H4 (cell line): ENCODE results near the gene IGF2BP1. TPM values are rescaled to one million over a fixed set of nuclear protein-coding genes. Genes with fewer than 3 reads are reported as not detected.
A peak's percentile ranks its signal among the peaks of the same experiment; 100 is the strongest.

Experiments
- DNase-seq: peaks from one replicate; pipeline ENCODE4 v3.0.0-alpha.2; 2015; ENCODE audit warnings: low spot score
- total RNA-seq: library from RNA; depleted of rRNA; stranded (reverse); fragments of >200 nt; shearing (Covaris generic); gene quantifications from 2 replicates; pipeline ENCODE4 v1.2.3, GENCODE V29; 2014; rRNA removed

Gene IGF2BP1
- 2.4 and 6.8 TPM in 2 replicates for total RNA-seq

DNA sequence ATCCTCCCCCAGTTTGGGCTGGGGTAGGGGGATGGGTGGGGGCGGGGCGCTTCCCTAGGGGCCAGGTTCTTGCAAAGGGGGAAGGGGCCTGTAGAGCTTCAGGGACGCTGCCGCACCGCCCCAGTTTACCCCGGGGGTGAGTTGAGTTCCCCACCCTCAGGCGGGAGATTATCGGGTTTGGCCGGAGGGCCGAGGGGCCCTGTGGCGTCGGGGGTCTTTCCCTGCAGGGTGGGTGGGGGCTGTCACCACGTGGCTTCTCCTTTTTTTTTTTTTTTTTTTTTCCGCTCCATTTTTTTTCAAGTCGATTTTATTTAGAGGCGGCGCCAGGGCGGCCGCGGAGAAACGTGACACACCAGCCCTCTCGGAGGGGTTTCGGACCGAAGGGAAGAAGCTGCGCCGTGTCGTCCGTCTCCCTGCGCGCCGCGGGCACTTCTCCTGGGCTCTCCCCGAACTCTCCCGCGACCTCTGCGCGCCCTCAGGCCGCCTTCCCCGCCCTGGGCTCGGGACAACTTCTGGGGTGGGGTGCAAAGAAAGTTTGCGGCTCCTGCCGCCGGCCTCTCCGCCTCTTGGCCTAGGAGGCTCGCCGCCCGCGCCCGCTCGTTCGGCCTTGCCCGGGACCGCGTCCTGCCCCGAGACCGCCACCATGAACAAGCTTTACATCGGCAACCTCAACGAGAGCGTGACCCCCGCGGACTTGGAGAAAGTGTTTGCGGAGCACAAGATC, at the start of gene IGF2BP1:
Gene IGF2BP1, plus strand, starts transcription at position 283 of the 724 bp plus-strand sequence. Its CDS starts 361 bp downstream, at position 644.
- DNase-seq: no peak

- no peak for DNase-seq
These were observed 45.6 kb upstream of the IGF2BP1 start for GRCh38 chr17:48951572-48951971.

DNA sequence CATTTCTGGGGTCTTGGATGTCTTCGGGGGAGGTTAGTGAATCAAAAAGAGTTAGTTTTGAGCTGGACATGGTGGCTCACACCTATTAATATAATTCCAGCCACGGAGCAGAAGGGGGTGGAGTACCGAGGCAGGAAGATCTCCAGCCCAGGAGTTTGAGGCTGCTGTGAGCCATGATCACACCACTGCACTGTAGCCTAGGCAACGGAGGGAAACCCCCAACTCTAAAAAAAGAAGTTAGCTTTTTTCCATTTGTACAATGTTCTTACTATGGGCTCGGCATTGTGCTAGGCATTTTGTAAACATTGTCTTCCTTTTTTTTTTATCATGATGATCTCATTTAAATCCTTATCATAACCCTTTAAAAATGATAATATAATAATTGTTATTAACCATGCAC, 44.3 kb upstream of the IGF2BP1 start:
- DNase-seq: no peak

DNA sequence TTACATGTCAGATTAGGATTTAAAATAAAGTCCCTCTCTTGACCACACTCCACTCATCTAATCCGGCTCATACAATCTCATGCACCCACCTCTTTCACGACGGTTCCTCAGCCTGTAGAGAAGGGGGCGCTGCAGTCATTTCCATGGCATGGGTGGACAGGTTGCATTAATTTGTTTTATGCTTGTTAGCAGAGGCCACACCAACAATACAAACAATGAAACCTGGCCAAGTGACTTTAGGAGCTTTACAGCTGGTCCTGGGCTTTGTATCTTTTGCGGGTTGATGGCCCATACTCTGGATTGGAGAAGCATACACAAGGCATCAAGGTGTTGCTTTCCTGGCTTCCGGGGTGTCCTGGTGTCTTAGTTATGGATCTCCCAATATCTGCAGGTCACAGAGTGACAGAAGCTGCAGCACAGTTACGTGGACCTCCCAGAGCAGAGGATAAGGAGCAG, 42.9 kb upstream of the IGF2BP1 start:
- no peak for DNase-seq

DNA sequence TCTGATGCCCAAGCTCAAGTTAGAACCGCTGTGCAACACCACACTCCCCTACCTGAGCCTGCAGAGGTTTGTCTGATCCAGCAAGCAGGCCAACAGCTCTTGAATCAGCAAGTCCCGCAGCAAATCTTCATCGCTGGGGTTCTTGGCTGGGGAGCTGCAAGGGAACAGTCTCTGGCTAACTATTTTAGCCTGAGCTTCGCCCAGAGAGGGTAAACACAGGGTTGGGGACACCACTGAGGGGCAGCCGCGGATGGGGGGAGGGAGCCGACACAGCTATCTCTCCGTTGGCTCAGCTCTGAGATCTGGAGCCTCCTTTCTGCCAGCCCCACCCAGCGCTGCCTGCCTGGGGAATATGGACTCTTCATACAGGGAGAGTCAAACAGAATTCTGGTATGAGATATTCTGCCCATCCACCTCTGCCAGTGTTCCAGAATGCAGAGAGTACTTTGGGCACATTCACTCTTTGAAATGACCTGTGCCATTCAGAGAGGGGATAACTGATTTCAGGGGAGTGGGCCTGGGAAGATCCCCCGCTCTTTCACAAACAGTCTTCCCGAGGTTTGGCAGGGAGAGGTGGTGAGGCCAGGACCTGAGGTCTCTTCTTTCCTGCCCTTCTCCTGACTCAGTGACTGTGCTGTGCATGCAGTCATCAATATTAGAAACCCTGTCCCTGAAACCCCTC, 36.2 kb upstream of the IGF2BP1 start:
- DNase-seq: no peak

DNA sequence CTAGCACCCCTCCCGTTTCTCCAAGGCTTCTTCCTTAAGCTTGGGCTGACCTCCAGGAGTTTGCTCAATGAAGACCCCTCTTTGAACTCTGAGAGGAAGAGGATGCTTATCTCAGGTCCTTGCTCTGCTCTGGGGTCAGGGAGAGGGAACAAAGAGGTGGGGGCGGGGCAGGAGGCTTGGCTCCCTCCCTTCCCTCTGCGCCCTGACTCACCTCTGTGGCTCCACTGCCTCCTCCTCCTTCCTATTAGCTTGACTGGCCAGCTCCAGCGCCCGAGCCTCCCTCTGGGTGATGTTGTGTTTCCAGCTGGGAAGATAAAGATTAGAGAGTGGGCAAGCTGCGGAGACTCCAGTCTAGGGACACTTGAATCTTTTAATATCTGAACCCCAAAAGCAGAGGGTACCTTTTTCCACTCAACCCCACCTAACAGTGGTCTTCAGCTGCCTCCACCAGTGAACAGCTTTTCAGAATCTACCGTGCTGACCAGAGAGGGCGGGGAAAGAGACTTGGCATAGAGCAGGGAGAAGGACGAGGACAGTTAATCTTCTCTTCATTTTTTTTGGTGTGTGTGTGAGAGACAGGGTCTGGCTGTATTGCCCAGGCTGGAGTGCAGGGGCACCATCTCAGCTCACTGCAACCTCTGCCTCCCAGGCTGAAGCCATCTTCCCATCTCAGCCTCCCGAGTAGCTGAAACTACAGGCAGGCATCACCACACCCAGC, 35.5 kb upstream of the IGF2BP1 start:
- peak; percentile 58 for DNase-seq

- peak; percentile 48 for DNase-seq
These were observed 27.0 kb upstream of the IGF2BP1 start for GRCh38 chr17:48970224-48970623.

- no peak for DNase-seq
These were observed 26.1 kb upstream of the IGF2BP1 start for GRCh38 chr17:48970865-48971687.

DNA sequence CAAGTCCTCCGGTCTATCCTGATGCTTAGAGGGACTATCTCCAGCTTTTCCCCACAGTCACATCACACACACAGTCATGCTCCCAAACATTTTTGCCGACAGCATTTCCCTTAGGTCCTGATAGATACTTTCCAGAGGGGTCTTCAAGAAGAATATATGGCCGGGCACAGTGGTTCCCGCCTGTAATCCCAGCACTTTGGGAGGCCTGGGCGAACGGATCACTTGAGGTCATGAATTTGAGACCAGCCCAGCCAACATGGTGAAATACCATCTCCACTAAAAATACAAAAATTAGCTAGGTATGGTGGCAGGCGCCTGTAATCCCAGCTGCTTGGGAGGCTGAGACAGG, 24.5 kb upstream of the IGF2BP1 start:
- no peak for DNase-seq

DNA sequence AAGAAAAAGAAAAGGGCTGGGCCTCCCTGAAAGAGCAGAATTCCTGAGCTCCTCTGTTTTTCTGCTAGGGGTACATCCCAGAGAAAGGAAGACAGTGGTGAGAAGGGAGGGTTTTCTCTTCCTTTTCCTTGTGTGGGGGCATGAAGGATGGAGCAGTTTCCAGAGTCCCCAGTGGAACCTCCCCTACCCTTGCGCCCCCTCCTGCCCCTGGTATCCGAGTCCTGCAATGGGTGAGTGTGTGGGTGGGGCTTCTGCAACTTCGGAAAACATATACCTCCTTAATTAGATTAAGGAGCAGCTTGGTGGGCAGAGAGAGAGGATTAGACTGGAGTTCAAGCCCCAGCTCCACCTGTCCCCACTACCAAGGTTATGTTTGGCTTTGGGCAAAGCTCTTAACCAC, 23.4 kb upstream of the IGF2BP1 start:
- DNase-seq: no peak

DNA sequence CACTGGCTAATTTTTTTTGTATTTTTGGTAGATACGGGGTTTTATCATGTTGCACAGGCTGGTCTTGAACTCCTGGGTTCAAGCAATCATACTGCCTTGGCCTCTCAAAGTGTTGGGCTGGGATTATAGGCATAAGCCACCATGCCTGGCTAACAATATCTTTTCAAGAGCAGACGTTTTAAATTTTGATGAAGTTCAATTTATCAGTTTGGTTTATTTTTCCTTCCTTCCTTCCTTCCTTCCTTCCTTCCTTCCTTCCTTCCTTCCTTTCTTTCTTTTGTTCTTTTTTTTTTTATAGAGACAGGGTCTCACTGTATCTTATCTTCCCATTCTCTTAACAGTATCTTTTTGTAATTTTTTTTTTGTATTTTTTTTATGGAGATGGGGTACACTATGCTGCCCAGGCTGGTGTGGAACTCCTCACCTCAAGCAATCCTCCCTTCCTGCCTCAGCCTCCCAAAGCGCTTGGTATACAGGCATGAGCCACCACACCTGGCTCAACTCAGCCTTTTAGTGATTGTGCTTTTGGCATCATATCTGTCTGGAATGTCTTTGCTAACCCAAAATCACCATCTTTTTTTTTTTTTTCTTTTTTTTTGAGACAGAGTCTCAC, 15.2 kb upstream of the IGF2BP1 start:
- no peak for DNase-seq

- no peak for DNase-seq
These were observed 11.5 kb upstream of the IGF2BP1 start for GRCh38 chr17:48985436-48986245.

GRCh38 chr17:48989100-48989499, 8.1 kb upstream of the IGF2BP1 start:
- no peak for DNase-seq

- DNase-seq: no peak
These were observed 6.3 kb upstream of the IGF2BP1 start for GRCh38 chr17:48990882-48991357.

GRCh38 chr17:48992444-48992843, 4.7 kb upstream of the IGF2BP1 start:
- no peak for DNase-seq

DNA sequence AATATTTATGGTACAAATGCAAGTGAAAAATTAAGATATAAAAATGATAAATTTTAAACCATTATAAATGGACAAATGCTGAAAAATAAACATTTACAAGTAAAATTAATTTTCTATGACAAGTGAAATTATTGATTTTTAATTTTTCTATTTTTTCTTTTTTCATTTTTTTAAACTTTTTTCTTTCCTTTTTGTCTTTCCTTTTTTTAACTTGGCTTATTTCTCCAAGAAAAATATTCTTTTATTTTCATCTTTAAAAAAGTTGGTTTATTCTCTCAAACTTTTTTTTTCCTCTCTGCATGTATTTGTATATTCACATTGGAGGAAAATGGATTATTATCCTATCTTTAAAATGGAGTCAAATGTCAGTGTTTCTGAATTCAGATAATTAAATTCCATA, 3.9 kb upstream of the IGF2BP1 start:
- no peak for DNase-seq

DNA sequence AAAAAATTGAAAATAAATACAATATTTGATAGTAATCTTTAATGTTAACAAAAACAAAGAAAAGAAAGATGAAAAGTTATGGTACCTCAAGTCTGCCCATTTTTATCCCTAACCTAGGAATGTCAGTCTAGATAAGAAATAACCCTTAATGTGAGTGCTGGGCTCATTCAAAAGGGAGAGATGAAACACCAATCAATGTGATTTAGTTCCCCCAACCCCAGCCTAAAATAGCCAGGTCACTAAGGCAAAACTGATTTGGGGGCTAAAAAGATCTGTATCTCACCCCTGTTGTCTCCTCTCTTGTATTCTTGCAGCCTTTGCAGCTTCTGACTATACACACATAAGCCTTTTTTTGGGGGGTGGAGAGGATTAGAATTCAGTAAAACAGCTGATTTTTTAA, 3.2 kb upstream of the IGF2BP1 start:
- no peak for DNase-seq

GRCh38 chr17:48994549-48995303, 2.5 kb upstream of the IGF2BP1 start:
- DNase-seq: no peak

DNA sequence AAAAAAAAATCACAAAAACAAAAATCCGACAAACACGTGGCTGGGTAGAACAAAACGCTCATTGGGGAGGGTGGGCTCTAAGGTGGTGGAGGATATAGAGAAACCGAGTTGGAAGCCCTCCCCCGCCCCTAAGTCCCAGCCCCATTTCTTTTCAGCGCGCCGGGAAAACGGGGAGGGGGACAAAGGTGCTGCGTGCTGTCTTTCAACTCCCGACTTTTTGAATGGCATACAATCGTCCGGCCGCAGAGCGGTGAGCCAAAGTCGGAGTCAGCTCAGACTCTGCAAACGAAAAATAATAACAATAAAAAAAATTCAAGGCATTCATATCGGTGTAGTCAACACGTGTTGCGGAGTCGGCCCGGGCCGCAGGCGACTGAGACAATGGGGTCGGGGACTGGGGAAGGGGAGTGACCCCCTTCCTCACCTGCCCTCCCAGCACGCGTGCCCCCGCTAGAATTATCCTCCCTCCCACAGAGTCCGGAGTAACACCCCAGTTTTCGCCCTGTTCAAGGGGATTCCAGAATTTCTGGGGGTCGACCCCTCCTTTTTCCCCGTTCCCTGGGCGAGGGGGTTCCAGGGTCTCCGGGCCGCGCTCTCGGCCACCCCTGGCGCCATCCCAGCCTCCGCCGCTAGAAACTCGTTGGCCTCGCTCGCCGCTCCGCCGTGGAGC, 1.7 kb upstream of the IGF2BP1 start:
- DNase-seq: no peak
